ENCODE data around the gene ZC3H8.
"Not testable (repeated sequence)": the region's sequence is repeated elsewhere in the genome, so short reads cannot be mapped to it uniquely, and the experiment has no call there.

- not testable (repeated sequence) for TF ChIP-seq POLR2A, CTCF (IDR thresholded peaks at IDR 0.05)
Measured at GRCh38 chr2:112207905-112208304, 46.9 kb downstream of the ZC3H8 start.

Measured in testis (tissue), 2 donors.